GM12873 (cell line): ENCODE data around the gene MAST4.

Experiments
- TF ChIP-seq, protein P1 (sequence below): IDR thresholded peaks from 2 replicates; pipeline ENCODE4 v1.5.1; 2012; ENCODE audit warnings: low read depth, mild to moderate bottlenecking, moderate library complexity, low read length, control low read depth; ENCODE audit not compliant: insufficient read depth; ENCODE audit errors: missing control alignments

The MAST4 gene

GRCh38 chr5:66891184-66891925 lies 295.2 kb downstream of the MAST4 start:
- TF ChIP-seq, protein P1, sequence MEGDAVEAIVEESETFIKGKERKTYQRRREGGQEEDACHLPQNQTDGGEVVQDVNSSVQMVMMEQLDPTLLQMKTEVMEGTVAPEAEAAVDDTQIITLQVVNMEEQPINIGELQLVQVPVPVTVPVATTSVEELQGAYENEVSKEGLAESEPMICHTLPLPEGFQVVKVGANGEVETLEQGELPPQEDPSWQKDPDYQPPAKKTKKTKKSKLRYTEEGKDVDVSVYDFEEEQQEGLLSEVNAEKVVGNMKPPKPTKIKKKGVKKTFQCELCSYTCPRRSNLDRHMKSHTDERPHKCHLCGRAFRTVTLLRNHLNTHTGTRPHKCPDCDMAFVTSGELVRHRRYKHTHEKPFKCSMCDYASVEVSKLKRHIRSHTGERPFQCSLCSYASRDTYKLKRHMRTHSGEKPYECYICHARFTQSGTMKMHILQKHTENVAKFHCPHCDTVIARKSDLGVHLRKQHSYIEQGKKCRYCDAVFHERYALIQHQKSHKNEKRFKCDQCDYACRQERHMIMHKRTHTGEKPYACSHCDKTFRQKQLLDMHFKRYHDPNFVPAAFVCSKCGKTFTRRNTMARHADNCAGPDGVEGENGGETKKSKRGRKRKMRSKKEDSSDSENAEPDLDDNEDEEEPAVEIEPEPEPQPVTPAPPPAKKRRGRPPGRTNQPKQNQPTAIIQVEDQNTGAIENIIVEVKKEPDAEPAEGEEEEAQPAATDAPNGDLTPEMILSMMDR = no peak

DNA sequence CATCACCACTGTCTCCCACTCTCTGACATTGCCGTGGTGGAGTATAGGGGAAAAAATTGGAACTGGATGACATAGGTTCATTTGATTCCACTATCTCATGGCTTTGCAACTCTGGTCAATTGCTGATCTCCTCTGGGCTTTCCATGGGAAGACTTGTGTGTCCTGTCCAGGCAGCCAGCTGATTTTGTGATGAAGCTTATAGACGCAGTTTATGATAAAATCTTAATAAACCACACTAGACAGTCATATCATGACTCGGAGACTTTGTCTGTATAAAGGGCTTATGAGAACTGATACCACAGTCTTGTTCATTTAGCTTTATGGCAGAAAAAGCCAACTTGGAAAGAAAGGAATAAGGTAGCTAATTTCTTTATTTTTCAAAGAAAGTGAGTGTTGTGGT lies 296.5 kb downstream of the MAST4 start:
- TF ChIP-seq, protein P1 = no peak

DNA sequence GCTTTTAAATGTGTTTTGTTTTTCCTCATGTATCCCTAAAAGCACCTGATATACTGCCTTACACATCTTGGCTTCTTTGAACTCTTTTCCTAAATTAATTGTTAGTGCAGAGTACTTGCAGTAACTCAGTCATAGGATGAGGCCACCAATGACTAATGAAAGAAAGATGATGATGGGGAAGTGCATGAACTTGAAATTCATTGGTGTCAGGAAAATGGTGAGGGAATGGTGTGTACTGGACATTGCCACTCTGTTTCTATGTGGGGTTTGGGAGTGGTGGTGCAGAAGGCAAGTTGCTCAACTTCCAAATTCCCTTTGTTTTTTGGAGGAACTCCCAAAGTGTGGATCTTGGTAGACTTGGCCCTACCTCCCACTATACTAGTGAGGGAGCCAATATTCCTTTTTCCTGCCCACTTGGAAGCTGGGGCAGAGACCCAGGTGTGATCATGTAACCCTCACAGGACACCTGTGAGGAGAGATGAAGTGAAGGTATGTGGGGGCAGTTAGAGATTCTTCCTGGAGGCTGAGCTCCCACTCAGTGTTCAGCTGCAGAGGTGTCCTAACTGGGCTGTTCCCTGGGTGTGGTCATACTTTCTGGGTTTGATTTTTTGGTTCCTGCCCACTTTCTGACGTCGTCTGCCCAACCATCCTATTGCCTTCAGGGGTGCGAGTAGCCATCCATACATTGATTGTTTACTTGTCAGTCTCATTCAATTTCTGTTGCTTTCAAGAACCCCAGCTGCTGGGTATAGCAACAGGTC lies 298.5 kb downstream of the MAST4 start:
- TF ChIP-seq, protein P1 = no peak

DNA sequence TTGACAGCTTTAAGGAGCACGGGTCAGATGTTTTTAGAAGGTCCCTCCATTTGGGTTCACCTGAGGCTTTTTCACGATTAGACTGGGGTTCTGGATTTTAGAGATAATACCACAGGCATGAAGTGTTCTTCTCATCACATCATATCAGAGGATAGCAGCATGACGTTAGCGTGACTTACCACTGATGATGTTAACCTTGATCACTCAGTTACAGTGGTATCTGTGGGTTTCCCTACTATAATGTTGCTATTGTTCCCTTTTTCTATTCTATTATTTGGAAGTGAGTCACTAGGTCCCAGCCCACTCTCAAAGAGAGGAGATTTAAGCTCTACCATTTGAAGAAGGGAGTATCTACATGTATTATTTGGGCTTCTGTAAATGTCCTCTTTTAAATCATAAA lies 300.0 kb downstream of the MAST4 start:
- TF ChIP-seq, protein P1 = no peak

- TF ChIP-seq, protein P1 = no peak
Observed at GRCh38 chr5:66897356-66897755, 301.2 kb downstream of the MAST4 start.

DNA sequence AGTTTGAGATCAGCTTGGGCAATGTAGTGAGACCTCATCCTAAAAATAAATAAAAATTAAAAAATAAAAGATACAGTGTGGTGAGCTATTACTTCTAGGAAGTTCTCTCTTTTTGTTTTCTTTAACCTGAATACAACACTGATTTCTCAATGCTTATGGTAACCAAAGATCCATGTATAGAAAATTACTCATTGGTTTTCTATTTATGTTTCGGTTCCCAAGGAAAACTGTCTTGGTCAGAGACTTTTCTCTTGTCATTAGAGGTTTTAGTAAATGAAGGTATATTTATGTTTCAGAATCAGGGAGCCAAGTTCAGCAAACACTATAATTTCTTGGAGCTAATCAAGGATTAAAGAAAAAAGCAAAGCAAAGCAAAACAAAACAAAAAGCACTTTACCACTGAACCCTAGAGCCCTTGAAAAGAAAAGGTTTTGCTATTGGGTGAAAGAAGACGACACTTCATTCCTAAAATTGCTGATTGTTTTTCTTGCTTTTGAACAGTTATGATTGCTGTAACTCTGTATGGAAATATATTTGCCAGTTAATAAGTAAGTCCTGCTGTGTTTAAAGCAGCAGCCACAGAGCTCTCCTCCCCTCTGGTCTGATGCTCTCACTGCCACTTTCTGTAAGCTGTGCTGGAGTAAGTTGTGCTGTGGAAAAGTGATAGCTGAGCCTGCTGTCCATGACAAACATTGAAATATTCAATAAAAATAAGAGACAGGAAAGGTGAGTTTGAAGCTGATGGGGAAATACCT lies 302.2 kb downstream of the MAST4 start:
- TF ChIP-seq, protein P1 = no peak

DNA sequence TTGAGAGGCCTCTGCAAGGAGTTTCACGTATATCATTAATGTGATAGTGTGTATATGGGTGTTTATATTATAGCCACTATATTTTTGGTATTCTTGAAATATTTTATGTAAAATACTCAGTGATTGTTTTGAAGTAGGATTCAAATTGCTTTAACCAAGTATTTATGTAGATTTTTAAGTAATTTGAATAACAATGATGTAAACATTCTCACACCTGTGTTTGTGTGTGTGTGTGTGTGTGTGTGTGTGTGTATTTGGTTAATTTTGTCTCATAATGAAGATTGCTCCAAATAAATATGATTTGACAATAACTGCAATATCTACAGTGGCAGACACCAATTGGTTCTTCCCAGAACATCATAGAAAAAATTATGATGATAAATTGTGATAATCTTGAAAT lies 307.0 kb downstream of the MAST4 start:
- TF ChIP-seq, protein P1 = no peak
